Lower lobe of right lung (tissue), 2 donors: ENCODE results near the gene TRRAP. TPM values are rescaled to one million over a fixed set of nuclear protein-coding genes. Genes with fewer than 3 reads are reported as not detected.

Source experiments
- ATAC-seq, 2 donors: fragments of 200-7000 bp; cut with Tn5 transposase; one replicate each; pipeline ENCODE4 v1.9.1; 2020 to 2022; ENCODE audit warnings: mild to moderate bottlenecking in 2 of 2, moderate library complexity in 2 of 2
- DNase-seq: peaks from one replicate; pipeline ENCODE4 v3.0.0-alpha.2; 2020
- H3K27ac ChIP-seq: fragments of 200-600 bp; one replicate; pipeline ENCODE4 v1.8.0; 2022
- H3K27me3 ChIP-seq: fragments of 200-600 bp; one replicate; pipeline ENCODE4 v1.8.0; 2022; ENCODE audit warnings: low read depth
- H3K36me3 ChIP-seq: fragments of 200-600 bp; one replicate; pipeline ENCODE4 v1.8.0; 2022; ENCODE audit warnings: mild to moderate bottlenecking
- H3K4me1 ChIP-seq: fragments of 200-600 bp; one replicate; pipeline ENCODE4 v1.8.0; 2022
- H3K4me3 ChIP-seq: fragments of 200-600 bp; one replicate; pipeline ENCODE4 v1.8.0; 2022; ENCODE audit warnings: mild to moderate bottlenecking
- H3K9me3 ChIP-seq: fragments of 200-600 bp; one replicate; pipeline ENCODE4 v1.8.0; 2022
- intact Hi-C: fragments of 100-400 bp; cut with DNase I; formaldehyde crosslinking; loops from one replicate; pipeline ENCODE4 v1.11.0; 2022
- total RNA-seq: library from RNA; stranded (reverse); fragmentation: NEBNext Ultra II Directional; extraction: Animal tissue kit (Norgen Biotek cat#: 25700); gene quantifications from one replicate; pipeline ENCODE4 v1.2.1, GENCODE V29; 2021
- TF ChIP-seq, protein P1 (sequence below): fragments of 200-600 bp; IDR thresholded peaks from one replicate; pipeline ENCODE4 v1.8.0; 2022; ENCODE audit warnings: antibody characterized with exemption, mild to moderate bottlenecking
- donor health status: DM: no; HTN: yes; CAD: no; lungs with severe emphysema.

Gene TRRAP
- total RNA-seq, 1 donor from 2014 or later = 38.5 TPM

DNA sequence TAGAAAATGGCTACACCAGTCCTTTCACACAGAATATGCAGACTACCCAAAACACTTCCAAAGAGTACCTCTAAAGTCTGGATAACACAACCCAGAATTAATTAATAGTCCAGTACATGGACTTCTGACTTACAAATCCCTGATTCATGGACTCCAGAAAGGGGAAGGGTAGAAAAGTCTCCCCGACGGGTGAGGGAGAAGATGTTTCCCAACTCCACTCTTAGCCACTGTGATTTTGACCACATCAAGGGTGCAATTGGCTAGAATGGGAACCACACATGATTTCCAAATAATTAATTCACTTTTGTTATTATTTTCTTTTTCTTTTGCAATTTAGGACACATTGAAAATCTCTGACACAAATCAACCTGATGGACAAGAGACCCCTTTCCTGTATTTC lies 9.9 kb upstream of the TRRAP start:
- intact Hi-C loops = no loop called here
- Histone ChIP-seq H3K9me3 (no peaks in the 10 kb centered on the region), H3K4me1 (peaks cover 19% of the 10 kb centered on the region), H3K36me3 (no peaks in the 10 kb centered on the region), H3K27ac (no peak overlapping the region), H3K27me3 (peaks cover 27% of the 10 kb centered on the region), H3K4me3 (no peak overlapping the region)
- DNase-seq (no peak), ATAC-seq (no peak)
- TF ChIP-seq, protein P1, sequence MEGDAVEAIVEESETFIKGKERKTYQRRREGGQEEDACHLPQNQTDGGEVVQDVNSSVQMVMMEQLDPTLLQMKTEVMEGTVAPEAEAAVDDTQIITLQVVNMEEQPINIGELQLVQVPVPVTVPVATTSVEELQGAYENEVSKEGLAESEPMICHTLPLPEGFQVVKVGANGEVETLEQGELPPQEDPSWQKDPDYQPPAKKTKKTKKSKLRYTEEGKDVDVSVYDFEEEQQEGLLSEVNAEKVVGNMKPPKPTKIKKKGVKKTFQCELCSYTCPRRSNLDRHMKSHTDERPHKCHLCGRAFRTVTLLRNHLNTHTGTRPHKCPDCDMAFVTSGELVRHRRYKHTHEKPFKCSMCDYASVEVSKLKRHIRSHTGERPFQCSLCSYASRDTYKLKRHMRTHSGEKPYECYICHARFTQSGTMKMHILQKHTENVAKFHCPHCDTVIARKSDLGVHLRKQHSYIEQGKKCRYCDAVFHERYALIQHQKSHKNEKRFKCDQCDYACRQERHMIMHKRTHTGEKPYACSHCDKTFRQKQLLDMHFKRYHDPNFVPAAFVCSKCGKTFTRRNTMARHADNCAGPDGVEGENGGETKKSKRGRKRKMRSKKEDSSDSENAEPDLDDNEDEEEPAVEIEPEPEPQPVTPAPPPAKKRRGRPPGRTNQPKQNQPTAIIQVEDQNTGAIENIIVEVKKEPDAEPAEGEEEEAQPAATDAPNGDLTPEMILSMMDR = no peak

DNA sequence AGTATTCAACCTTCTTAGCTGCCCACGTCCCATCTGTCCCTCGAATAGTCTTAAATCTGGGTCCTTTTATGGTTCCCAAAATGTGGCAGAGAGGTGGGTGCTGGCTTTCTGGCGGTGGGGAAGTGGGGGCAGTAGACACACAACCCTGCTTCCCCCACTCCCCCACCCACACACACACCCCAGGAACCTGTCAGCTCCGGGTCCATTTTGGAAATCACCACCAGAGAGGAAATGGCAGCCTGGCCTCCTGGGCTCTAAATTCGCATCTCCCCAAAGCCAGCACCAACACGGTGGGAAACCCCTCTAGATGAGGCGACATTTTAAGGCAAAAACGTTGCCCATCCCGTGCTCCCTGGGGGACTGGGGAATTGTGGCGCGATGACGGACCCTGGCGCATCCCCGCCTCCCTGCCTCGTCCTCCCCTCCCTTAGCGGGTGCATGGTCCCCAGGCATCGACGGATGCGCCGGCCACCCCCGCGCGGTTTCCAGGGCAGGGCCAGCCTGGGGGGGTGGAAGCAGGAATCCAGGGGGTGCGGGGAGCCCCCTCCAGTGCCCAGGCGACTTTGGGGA lies 9.2 kb upstream of the TRRAP start:
- DNase-seq (no peak), ATAC-seq (no peak)
- H3K27ac ChIP-seq = no peak overlapping the region
- no peaks in the 10 kb centered on the region for H3K9me3 ChIP-seq
- intact Hi-C loops = no loop called here
- peaks cover 27% of the 10 kb centered on the region for H3K27me3 ChIP-seq
- TF ChIP-seq, protein P1 = no peak
- H3K4me3 ChIP-seq = peak overlapping the region; percentile 41
- peaks cover 19% of the 10 kb centered on the region for H3K4me1 ChIP-seq
- no peaks in the 10 kb centered on the region for H3K36me3 ChIP-seq

DNA sequence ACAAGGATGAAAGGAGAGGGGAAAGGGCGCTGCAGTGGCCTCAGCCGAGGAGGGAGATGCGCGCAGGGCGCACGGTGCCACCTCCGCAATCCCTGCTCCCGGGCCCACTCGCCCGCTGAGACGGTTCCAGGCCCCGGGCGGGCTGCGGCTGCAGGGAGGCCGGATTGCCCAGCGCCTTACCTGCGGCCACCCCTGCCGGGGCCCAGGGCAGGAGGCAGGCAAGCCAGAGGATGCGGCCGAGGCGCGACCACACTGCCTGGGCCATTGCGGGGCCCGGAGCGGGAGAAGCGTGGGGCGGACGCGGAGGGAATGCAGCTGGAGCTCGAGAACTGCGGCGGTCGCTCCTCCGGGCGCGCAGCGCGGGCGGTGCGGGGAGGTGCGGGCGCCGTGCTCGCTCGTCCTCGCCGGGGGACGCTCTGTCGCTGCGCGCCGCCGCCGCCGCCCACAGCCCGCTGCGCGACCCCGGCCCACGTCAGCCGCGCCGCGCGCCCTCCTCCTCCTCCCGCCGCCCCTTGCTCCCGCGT lies 8.7 kb upstream of the TRRAP start, which contains the start of gene TMEM130:
Gene TMEM130 (minus strand): TSS at position 418 of the 524 bp plus-strand sequence. CDS start 153 bp downstream, at position 265.
- Histone ChIP-seq H3K4me3 (peak within 1 kb of the TSS; percentile 41), H3K36me3 (no peaks in the 10 kb centered on the region), H3K9me3 (no peaks in the 10 kb centered on the region), H3K27me3 (peaks cover 27% of the 10 kb centered on the region), H3K27ac (no peak within 1 kb of the TSS), H3K4me1 (peaks cover 19% of the 10 kb centered on the region)
- TF ChIP-seq, protein P1 = no peak
- intact Hi-C loops = no loop called here
- peak; percentile 46 for DNase-seq
- ATAC-seq = no peak

DNA sequence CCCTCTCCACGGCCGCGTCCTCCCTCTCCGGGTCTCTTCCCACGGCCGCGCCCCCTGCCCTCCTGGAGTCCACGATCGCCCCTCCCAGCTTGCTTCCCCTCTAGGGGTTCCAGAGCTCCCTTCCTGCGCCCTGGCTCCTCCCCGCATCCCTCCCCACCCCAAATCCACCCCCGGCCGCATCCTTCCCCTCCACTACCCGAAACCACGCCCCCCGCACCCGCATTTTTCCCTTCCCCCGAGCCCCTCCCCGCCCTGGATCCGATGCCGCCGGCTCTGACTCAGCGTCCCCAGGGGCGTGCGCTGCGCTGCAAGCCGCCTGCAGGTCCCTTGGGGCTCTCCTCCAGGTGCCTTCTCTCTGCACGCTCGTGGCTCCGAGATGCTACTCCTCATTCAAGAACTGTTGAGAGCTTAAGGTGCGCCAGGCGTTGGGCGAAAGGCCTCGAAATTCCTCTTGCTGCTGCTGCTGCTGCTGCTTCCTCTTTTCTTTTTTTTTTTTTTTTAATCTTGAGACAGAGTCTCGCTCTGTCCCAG lies 8.1 kb upstream of the TRRAP start:
- Histone ChIP-seq H3K27ac (no peak overlapping the region), H3K36me3 (no peaks in the 10 kb centered on the region), H3K9me3 (no peaks in the 10 kb centered on the region), H3K27me3 (peaks cover 27% of the 10 kb centered on the region), H3K4me1 (peaks cover 14% of the 10 kb centered on the region), H3K4me3 (peak overlapping the region; percentile 41)
- TF ChIP-seq, protein P1 = no peak
- peak; percentile 47 to 60 for ATAC-seq
- peak; percentile 59 for DNase-seq
- intact Hi-C loops = no loop called here

DNA sequence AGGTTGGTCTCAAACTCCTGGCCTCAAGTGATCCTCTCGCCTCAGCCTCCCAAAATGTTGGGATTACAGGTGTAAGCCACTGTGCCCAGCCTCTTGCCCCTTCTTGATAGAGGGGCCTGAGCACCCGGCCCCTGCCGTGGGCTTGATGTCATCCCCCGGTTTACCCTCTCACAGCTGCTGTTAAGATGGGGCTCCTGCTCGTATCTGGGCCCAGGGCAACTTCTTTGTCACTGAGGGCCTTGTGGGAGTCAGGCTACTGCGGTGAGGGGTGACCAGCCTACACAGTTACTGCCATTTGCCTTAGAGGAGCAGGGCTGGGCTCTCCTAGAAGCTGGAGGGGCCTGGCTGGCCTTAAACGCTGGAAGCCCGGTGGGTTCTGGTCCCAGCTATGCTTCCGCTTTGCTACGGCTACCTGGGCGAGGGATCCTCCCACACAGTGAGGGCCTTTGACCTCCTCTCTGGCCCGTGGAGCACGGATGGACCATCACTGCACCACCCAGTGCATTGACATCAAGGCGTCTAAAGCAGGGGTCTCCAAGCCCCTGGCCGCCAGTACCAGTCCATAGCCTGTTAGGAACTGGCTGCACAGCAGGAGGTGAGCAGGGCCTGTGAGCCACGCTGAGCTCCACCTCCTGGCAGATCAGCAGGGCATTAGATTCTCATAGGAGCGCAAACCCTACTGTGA lies 7.4 kb upstream of the TRRAP start:
- peaks cover 27% of the 10 kb centered on the region for H3K27me3 ChIP-seq
- DNase-seq (peak; percentile 41), ATAC-seq (no peak)
- TF ChIP-seq, protein P1 = no peak
- intact Hi-C loops = no loop called here
- H3K36me3 ChIP-seq = no peaks in the 10 kb centered on the region
- H3K4me1 ChIP-seq = peaks cover 13% of the 10 kb centered on the region
- H3K27ac ChIP-seq = no peak overlapping the region
- H3K4me3 ChIP-seq = no peak overlapping the region
- H3K9me3 ChIP-seq = no peaks in the 10 kb centered on the region
